HL-60 (cell line): ENCODE measurements around the gene BMP7.

Source experiments
- GABPA ChIP-seq: IDR thresholded peaks from 2 replicates; pipeline ENCODE4 v1.6.1; 2012; ENCODE audit warnings: low read depth
- POLR2AphosphoS5 ChIP-seq: IDR thresholded peaks from 2 replicates; pipeline ENCODE4 v1.6.1; 2012; ENCODE audit warnings: low read depth
- SPI1 ChIP-seq: IDR thresholded peaks from 2 replicates; pipeline ENCODE4 v1.6.1; 2012; ENCODE audit warnings: low read depth, mild to moderate bottlenecking, borderline replicate concordance
- TF ChIP-seq, protein P1 (sequence below): IDR thresholded peaks from one replicate; pipeline ENCODE4 v1.5.1; 2011; ENCODE audit warnings: low read length, control low read depth, inconsistent platforms; ENCODE audit not compliant: insufficient read depth
- TF ChIP-seq, protein P2 (sequence below): IDR thresholded peaks from 2 replicates; pipeline ENCODE4 v1.6.1; 2012; ENCODE audit warnings: low read depth; ENCODE audit not compliant: insufficient replicate concordance

DNA sequence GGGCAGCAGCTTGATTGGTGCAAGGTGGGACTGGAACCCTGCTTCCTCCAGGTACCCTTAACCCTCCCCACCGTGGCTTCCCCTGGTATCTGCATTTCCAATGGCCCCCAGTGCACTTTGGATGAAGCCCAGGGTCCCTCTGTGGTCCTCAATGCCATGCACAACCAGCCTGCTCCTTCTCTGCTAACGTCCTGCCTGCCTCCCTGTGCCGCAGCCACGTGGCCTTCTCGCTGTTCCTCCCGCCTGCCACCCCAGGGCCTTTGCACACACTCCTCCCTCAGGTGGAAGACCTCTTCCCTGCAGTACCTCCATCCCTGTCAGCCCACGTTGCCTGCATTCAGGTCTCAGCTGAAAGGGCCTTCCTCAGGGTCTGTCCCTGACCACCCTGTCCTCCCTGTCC lies 101.6 kb downstream of the BMP7 start:
- TF ChIP-seq, protein P1, sequence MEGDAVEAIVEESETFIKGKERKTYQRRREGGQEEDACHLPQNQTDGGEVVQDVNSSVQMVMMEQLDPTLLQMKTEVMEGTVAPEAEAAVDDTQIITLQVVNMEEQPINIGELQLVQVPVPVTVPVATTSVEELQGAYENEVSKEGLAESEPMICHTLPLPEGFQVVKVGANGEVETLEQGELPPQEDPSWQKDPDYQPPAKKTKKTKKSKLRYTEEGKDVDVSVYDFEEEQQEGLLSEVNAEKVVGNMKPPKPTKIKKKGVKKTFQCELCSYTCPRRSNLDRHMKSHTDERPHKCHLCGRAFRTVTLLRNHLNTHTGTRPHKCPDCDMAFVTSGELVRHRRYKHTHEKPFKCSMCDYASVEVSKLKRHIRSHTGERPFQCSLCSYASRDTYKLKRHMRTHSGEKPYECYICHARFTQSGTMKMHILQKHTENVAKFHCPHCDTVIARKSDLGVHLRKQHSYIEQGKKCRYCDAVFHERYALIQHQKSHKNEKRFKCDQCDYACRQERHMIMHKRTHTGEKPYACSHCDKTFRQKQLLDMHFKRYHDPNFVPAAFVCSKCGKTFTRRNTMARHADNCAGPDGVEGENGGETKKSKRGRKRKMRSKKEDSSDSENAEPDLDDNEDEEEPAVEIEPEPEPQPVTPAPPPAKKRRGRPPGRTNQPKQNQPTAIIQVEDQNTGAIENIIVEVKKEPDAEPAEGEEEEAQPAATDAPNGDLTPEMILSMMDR: no peak
- TF ChIP-seq, protein P2, sequence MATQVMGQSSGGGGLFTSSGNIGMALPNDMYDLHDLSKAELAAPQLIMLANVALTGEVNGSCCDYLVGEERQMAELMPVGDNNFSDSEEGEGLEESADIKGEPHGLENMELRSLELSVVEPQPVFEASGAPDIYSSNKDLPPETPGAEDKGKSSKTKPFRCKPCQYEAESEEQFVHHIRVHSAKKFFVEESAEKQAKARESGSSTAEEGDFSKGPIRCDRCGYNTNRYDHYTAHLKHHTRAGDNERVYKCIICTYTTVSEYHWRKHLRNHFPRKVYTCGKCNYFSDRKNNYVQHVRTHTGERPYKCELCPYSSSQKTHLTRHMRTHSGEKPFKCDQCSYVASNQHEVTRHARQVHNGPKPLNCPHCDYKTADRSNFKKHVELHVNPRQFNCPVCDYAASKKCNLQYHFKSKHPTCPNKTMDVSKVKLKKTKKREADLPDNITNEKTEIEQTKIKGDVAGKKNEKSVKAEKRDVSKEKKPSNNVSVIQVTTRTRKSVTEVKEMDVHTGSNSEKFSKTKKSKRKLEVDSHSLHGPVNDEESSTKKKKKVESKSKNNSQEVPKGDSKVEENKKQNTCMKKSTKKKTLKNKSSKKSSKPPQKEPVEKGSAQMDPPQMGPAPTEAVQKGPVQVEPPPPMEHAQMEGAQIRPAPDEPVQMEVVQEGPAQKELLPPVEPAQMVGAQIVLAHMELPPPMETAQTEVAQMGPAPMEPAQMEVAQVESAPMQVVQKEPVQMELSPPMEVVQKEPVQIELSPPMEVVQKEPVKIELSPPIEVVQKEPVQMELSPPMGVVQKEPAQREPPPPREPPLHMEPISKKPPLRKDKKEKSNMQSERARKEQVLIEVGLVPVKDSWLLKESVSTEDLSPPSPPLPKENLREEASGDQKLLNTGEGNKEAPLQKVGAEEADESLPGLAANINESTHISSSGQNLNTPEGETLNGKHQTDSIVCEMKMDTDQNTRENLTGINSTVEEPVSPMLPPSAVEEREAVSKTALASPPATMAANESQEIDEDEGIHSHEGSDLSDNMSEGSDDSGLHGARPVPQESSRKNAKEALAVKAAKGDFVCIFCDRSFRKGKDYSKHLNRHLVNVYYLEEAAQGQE: no peak
- no peak for TF ChIP-seq POLR2AphosphoS5
- TF ChIP-seq GABPA: no peak
- TF ChIP-seq SPI1: no peak
